PC-3 (cell line): ENCODE measurements around the gene MAP7D3.

Experiments used
- EZH2 ChIP-seq: fragments of 300-600 bp; sonication (generic); IDR thresholded peaks from one replicate; pipeline ENCODE4 v1.6.1; 2017; ENCODE audit warnings: antibody characterized with exemption, mild to moderate bottlenecking, low read length; ENCODE audit not compliant: unreplicated experiment
- EZH2phosphoT487 ChIP-seq: fragments of 300-600 bp; sonication (generic); IDR thresholded peaks from 2 replicates; pipeline ENCODE4 v1.6.1; 2018; ENCODE audit warnings: mild to moderate bottlenecking, antibody characterized with exemption, low read length, borderline replicate concordance
- TF ChIP-seq, protein P1 (sequence below): fragments of 300-600 bp; sonication (generic); conservative IDR thresholded peaks from 2 replicates; pipeline ENCODE4 v1.5.1; 2017; ENCODE audit warnings: antibody characterized with exemption, low read depth, mild to moderate bottlenecking, low read length

DNA sequence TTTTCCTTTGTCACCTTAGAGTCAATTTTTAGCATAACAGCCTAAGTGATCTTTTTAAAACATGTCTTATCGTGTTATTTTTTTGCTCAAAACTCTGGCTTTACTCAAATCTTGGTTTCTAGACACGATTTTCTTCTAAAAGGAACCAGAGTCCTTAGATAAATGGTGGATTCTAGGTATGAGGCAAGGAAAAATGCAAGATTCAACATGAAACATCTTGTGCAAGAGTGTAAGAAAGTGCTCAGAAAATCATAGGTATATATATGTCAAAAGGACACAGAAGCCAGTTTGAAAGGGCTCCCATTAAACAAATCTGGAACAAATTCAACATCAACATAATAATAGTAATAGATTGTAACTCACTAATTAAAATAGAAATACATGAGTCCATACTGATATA is 41.5 kb upstream of the MAP7D3 start:
- TF ChIP-seq, protein P1, sequence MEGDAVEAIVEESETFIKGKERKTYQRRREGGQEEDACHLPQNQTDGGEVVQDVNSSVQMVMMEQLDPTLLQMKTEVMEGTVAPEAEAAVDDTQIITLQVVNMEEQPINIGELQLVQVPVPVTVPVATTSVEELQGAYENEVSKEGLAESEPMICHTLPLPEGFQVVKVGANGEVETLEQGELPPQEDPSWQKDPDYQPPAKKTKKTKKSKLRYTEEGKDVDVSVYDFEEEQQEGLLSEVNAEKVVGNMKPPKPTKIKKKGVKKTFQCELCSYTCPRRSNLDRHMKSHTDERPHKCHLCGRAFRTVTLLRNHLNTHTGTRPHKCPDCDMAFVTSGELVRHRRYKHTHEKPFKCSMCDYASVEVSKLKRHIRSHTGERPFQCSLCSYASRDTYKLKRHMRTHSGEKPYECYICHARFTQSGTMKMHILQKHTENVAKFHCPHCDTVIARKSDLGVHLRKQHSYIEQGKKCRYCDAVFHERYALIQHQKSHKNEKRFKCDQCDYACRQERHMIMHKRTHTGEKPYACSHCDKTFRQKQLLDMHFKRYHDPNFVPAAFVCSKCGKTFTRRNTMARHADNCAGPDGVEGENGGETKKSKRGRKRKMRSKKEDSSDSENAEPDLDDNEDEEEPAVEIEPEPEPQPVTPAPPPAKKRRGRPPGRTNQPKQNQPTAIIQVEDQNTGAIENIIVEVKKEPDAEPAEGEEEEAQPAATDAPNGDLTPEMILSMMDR = no peak
- TF ChIP-seq EZH2 = no peak
- no peak for TF ChIP-seq EZH2phosphoT487
